ENCODE results near the gene ATP2B2.

Gene ATP2B2

GRCh38 chr3:10459954-10460754 is 45.2 kb downstream of the ATP2B2 start:
- peak; percentile 79 for DNase-seq
- H4K8ac ChIP-seq (ENCODE audit: low read length) = no peak overlapping the region
- H3K4me2 ChIP-seq (ENCODE audit: low read length, poor library complexity, severe bottlenecking) = no peak overlapping the region
- no peak overlapping the region for H2BK12ac ChIP-seq (ENCODE audit: low read length in 2 of 2)
- no peak overlapping the region for H2AFZ ChIP-seq (ENCODE audit: low read depth, low read length)
- H2BK5ac ChIP-seq (ENCODE audit: low read depth, low read length, poor library complexity, severe bottlenecking) = no peak overlapping the region
- no peak overlapping the region for H2BK120ac ChIP-seq (ENCODE audit: low read depth, low read length)
- H4K91ac ChIP-seq (ENCODE audit: low read length) = no peak overlapping the region
- H3K79me1 ChIP-seq (replicated peaks; ENCODE audit: low read length, poor library complexity, severe bottlenecking) = no peaks in the 10 kb centered on the region
- no peak overlapping the region for H3K23ac ChIP-seq (ENCODE audit: low read length in 2 of 2)
- 37% methylated on average over 5 of the region's 5 CpGs for WGBS
- H3K4ac ChIP-seq (ENCODE audit: low read depth in 1 of 2, low read length in 2 of 2) = no peak overlapping the region
- H3K18ac ChIP-seq (ENCODE audit: low read depth in 1 of 2, low read length in 2 of 2) = no peak overlapping the region
- H3K14ac ChIP-seq (ENCODE audit: low read length in 2 of 2) = no peak overlapping the region
- no peak overlapping the region for H2AK5ac ChIP-seq (ENCODE audit: low read length, severe bottlenecking)
- H3K36me3 ChIP-seq (ENCODE audit: control insufficient read depth in 1 of 2, insufficient read depth in 2 of 2, low read depth in 1 of 2, low read length in 2 of 2) = no peaks in the 10 kb centered on the region
- H2BK15ac ChIP-seq (ENCODE audit: low read depth, poor library complexity, severe bottlenecking) = no peak overlapping the region
- no peaks in the 10 kb centered on the region for H3K4me1 ChIP-seq (ENCODE audit: control insufficient read depth, insufficient read depth, low read depth, low read length)
- no peak overlapping the region for H3K27ac ChIP-seq (ENCODE audit: low read length, poor library complexity, severe bottlenecking)
- peaks cover 31 to 56% of the 10 kb centered on the region in 2 experiments for H3K27me3 ChIP-seq (ENCODE audit: control insufficient read depth in 1 of 2, insufficient read depth in 1 of 2, low read length in 2 of 2)
- no peak overlapping the region for H3K4me3 ChIP-seq (ENCODE audit: insufficient read depth in 1 of 2, low read depth in 1 of 2, low read length in 2 of 2)
- no peaks in the 10 kb centered on the region for H3K9me3 ChIP-seq (ENCODE audit: control insufficient read depth, low read length)
- no peak overlapping the region for H3K9ac ChIP-seq (ENCODE audit: low read length)

- H2AK5ac ChIP-seq (ENCODE audit: low read length, severe bottlenecking) = no peak overlapping the region
- no peaks in the 10 kb centered on the region for H3K36me3 ChIP-seq (ENCODE audit: control insufficient read depth in 1 of 2, insufficient read depth in 2 of 2, low read depth in 1 of 2, low read length in 2 of 2)
- no peaks in the 10 kb centered on the region for H3K79me1 ChIP-seq (replicated peaks; ENCODE audit: low read length, poor library complexity, severe bottlenecking)
- H3K4me1 ChIP-seq (ENCODE audit: control insufficient read depth, insufficient read depth, low read depth, low read length) = no peaks in the 10 kb centered on the region
- H2BK12ac ChIP-seq (ENCODE audit: low read length in 2 of 2) = no peak overlapping the region
- H2BK5ac ChIP-seq (ENCODE audit: low read depth, low read length, poor library complexity, severe bottlenecking) = no peak overlapping the region
- H2BK120ac ChIP-seq (ENCODE audit: low read depth, low read length) = no peak overlapping the region
- WGBS = 36% methylated on average over 3 of the region's 3 CpGs
- no peak overlapping the region for H3K4ac ChIP-seq (ENCODE audit: low read depth in 1 of 2, low read length in 2 of 2)
- no peak overlapping the region for H4K91ac ChIP-seq (ENCODE audit: low read length)
- H3K18ac ChIP-seq (ENCODE audit: low read depth in 1 of 2, low read length in 2 of 2) = no peak overlapping the region
- no peak overlapping the region for H3K14ac ChIP-seq (ENCODE audit: low read length in 2 of 2)
- H3K27me3 ChIP-seq (ENCODE audit: control insufficient read depth in 1 of 2, insufficient read depth in 1 of 2, low read length in 2 of 2) = peaks cover 42 to 76% of the 10 kb centered on the region in 2 experiments
- no peak overlapping the region for H2AFZ ChIP-seq (ENCODE audit: low read depth, low read length)
- no peaks in the 10 kb centered on the region for H3K9me3 ChIP-seq (ENCODE audit: control insufficient read depth, low read length)
- H4K8ac ChIP-seq (ENCODE audit: low read length) = no peak overlapping the region
- no peak overlapping the region for H2BK15ac ChIP-seq (ENCODE audit: low read depth, poor library complexity, severe bottlenecking)
- H3K27ac ChIP-seq (ENCODE audit: low read length, poor library complexity, severe bottlenecking) = no peak overlapping the region
- no peak for DNase-seq
- no peak overlapping the region for H3K4me2 ChIP-seq (ENCODE audit: low read length, poor library complexity, severe bottlenecking)
- no peak overlapping the region for H3K23ac ChIP-seq (ENCODE audit: low read length in 2 of 2)
- H3K9ac ChIP-seq (ENCODE audit: low read length) = no peak overlapping the region
- H3K4me3 ChIP-seq (ENCODE audit: insufficient read depth in 1 of 2, low read depth in 1 of 2, low read length in 2 of 2) = no peak overlapping the region
These were observed 47.8 kb downstream of the ATP2B2 start for GRCh38 chr3:10457560-10457959.

- WGBS = 61% methylated on average over 2 of the region's 2 CpGs
- Histone ChIP-seq H4K8ac (ENCODE audit: low read length) (no peak overlapping the region), H3K23ac (ENCODE audit: low read length in 2 of 2) (no peak overlapping the region), H3K18ac (ENCODE audit: low read depth in 1 of 2, low read length in 2 of 2) (no peak overlapping the region), H2AFZ (ENCODE audit: low read depth, low read length) (no peak overlapping the region), H2AK5ac (ENCODE audit: low read length, severe bottlenecking) (no peak overlapping the region), H2BK120ac (ENCODE audit: low read depth, low read length) (no peak overlapping the region), H3K36me3 (ENCODE audit: control insufficient read depth in 1 of 2, insufficient read depth in 2 of 2, low read depth in 1 of 2, low read length in 2 of 2) (no peaks in the 10 kb centered on the region), H2BK12ac (ENCODE audit: low read length in 2 of 2) (no peak overlapping the region), H3K27me3 (ENCODE audit: control insufficient read depth in 1 of 2, insufficient read depth in 1 of 2, low read length in 2 of 2) (peaks cover 42 to 77% of the 10 kb centered on the region in 2 experiments), H3K4me2 (ENCODE audit: low read length, poor library complexity, severe bottlenecking) (no peak overlapping the region), H3K9ac (ENCODE audit: low read length) (no peak overlapping the region), H3K79me1 (replicated peaks; ENCODE audit: low read length, poor library complexity, severe bottlenecking) (no peaks in the 10 kb centered on the region), H2BK5ac (ENCODE audit: low read depth, low read length, poor library complexity, severe bottlenecking) (no peak overlapping the region), H3K4me1 (ENCODE audit: control insufficient read depth, insufficient read depth, low read depth, low read length) (no peaks in the 10 kb centered on the region), H2BK15ac (ENCODE audit: low read depth, poor library complexity, severe bottlenecking) (no peak overlapping the region), H3K9me3 (ENCODE audit: control insufficient read depth, low read length) (no peaks in the 10 kb centered on the region), H3K27ac (ENCODE audit: low read length, poor library complexity, severe bottlenecking) (no peak overlapping the region), H3K4ac (ENCODE audit: low read depth in 1 of 2, low read length in 2 of 2) (no peak overlapping the region), H3K14ac (ENCODE audit: low read length in 2 of 2) (no peak overlapping the region), H4K91ac (ENCODE audit: low read length) (no peak overlapping the region), H3K4me3 (ENCODE audit: insufficient read depth in 1 of 2, low read depth in 1 of 2, low read length in 2 of 2) (no peak overlapping the region)
- no peak for DNase-seq
These were observed 48.4 kb downstream of the ATP2B2 start for GRCh38 chr3:10456981-10457380.

GRCh38 chr3:10455545-10455914 is 49.9 kb downstream of the ATP2B2 start:
- no peak overlapping the region for H4K8ac ChIP-seq (ENCODE audit: low read length)
- H2AK5ac ChIP-seq (ENCODE audit: low read length, severe bottlenecking) = no peak overlapping the region
- no peaks in the 10 kb centered on the region for H3K4me1 ChIP-seq (ENCODE audit: control insufficient read depth, insufficient read depth, low read depth, low read length)
- no peaks in the 10 kb centered on the region for H3K9me3 ChIP-seq (ENCODE audit: control insufficient read depth, low read length)
- no peak overlapping the region for H3K23ac ChIP-seq (ENCODE audit: low read length in 2 of 2)
- H2BK15ac ChIP-seq (ENCODE audit: low read depth, poor library complexity, severe bottlenecking) = no peak overlapping the region
- no peak for DNase-seq
- no peak overlapping the region for H3K4ac ChIP-seq (ENCODE audit: low read depth in 1 of 2, low read length in 2 of 2)
- H3K36me3 ChIP-seq (ENCODE audit: control insufficient read depth in 1 of 2, insufficient read depth in 2 of 2, low read depth in 1 of 2, low read length in 2 of 2) = no peaks in the 10 kb centered on the region
- H3K4me2 ChIP-seq (ENCODE audit: low read length, poor library complexity, severe bottlenecking) = no peak overlapping the region
- H3K27ac ChIP-seq (ENCODE audit: low read length, poor library complexity, severe bottlenecking) = no peak overlapping the region
- peaks cover 48 to 85% of the 10 kb centered on the region in 2 experiments for H3K27me3 ChIP-seq (ENCODE audit: control insufficient read depth in 1 of 2, insufficient read depth in 1 of 2, low read length in 2 of 2)
- H2BK12ac ChIP-seq (ENCODE audit: low read length in 2 of 2) = no peak overlapping the region
- H2AFZ ChIP-seq (ENCODE audit: low read depth, low read length) = no peak overlapping the region
- H2BK120ac ChIP-seq (ENCODE audit: low read depth, low read length) = no peak overlapping the region
- no peak overlapping the region for H4K91ac ChIP-seq (ENCODE audit: low read length)
- H3K79me1 ChIP-seq (replicated peaks; ENCODE audit: low read length, poor library complexity, severe bottlenecking) = no peaks in the 10 kb centered on the region
- no peak overlapping the region for H3K14ac ChIP-seq (ENCODE audit: low read length in 2 of 2)
- H3K18ac ChIP-seq (ENCODE audit: low read depth in 1 of 2, low read length in 2 of 2) = no peak overlapping the region
- no peak overlapping the region for H3K4me3 ChIP-seq (ENCODE audit: insufficient read depth in 1 of 2, low read depth in 1 of 2, low read length in 2 of 2)
- no peak overlapping the region for H2BK5ac ChIP-seq (ENCODE audit: low read depth, low read length, poor library complexity, severe bottlenecking)
- H3K9ac ChIP-seq (ENCODE audit: low read length) = no peak overlapping the region
